Neuronal stem cell (in vitro differentiated cells): ENCODE measurements around the gene FADS3. TPM values are rescaled to one million over a fixed set of nuclear protein-coding genes. Genes with fewer than 3 reads are reported as not detected.

Experiments
- DNase-seq: peaks from one replicate; pipeline ENCODE4 v3.0.0-alpha.2; 2013; ENCODE audit warnings: low spot score
- H2AFZ ChIP-seq: one replicate; pipeline ENCODE4 v1.6.1; 2013; ENCODE audit warnings: mild to moderate bottlenecking, low read length, inconsistent platforms
- H2AK5ac ChIP-seq: 2 replicates; pipeline ENCODE4 v1.6.1; 2013; ENCODE audit warnings: low read depth, mild to moderate bottlenecking, inconsistent platforms, low read length, moderate library complexity, mixed read lengths
- H2BK120ac ChIP-seq: 2 replicates; pipeline ENCODE4 v1.6.1; 2013; ENCODE audit warnings: low read depth, mild to moderate bottlenecking, inconsistent platforms, low read length, moderate library complexity, mixed read lengths
- H2BK12ac ChIP-seq: one replicate; pipeline ENCODE4 v1.6.1; 2013; ENCODE audit warnings: low read length, inconsistent platforms
- H2BK15ac ChIP-seq: 2 replicates; pipeline ENCODE4 v1.6.1; 2013; ENCODE audit warnings: mild to moderate bottlenecking, low read length, inconsistent platforms, mixed read lengths
- H2BK5ac ChIP-seq: one replicate; pipeline ENCODE4 v1.6.1; 2013; ENCODE audit warnings: inconsistent platforms, mild to moderate bottlenecking, low read length, moderate library complexity
- H3K14ac ChIP-seq: one replicate; pipeline ENCODE4 v1.6.1; 2013; ENCODE audit warnings: low read length, inconsistent platforms
- H3K18ac ChIP-seq: 2 replicates; pipeline ENCODE4 v1.6.1; 2013; ENCODE audit warnings: low read length, inconsistent platforms
- H3K23ac ChIP-seq: 2 replicates; pipeline ENCODE4 v1.6.1; 2013; ENCODE audit warnings: low read depth, mild to moderate bottlenecking, mixed read lengths, low read length, inconsistent platforms; ENCODE audit not compliant: poor library complexity
- H3K27ac ChIP-seq: replicated peaks from 3 replicates; pipeline ENCODE4 v1.5.1; 2013; ENCODE audit warnings: low read length, inconsistent platforms
- H3K27me3 ChIP-seq, 3 experiments: 2 replicates each; pipeline ENCODE4 v1.6.1; 2013; ENCODE audit warnings: low read length in 3 of 3, mild to moderate bottlenecking in 2 of 3, inconsistent platforms in 1 of 3, low read depth in 1 of 3, mixed read lengths in 1 of 3, moderate library complexity in 1 of 3; ENCODE audit not compliant: control insufficient read depth in 3 of 3, insufficient read depth in 3 of 3
- H3K36me3 ChIP-seq, 2 donors: replicated peaks in 1 of 2; 2 replicates each; pipeline ENCODE4 v1.6.1; 2013; ENCODE audit warnings: low read length in 2 of 2; ENCODE audit not compliant: control insufficient read depth in 2 of 2, insufficient read depth in 2 of 2
- H3K4ac ChIP-seq: 2 replicates; pipeline ENCODE4 v1.6.1; 2013; ENCODE audit warnings: inconsistent platforms, mild to moderate bottlenecking, low read length, moderate library complexity
- H3K4me1 ChIP-seq, 2 donors: 1 replicate in 1 of 2; 2 replicates in 1 of 2; pipeline ENCODE4 v1.6.1; 2013; ENCODE audit warnings: low read length in 2 of 2, low read depth in 1 of 2; ENCODE audit not compliant: control insufficient read depth in 2 of 2, insufficient read depth in 1 of 2
- H3K4me2 ChIP-seq: one replicate; pipeline ENCODE4 v1.6.1; 2013; ENCODE audit warnings: mild to moderate bottlenecking, low read length, inconsistent platforms; ENCODE audit not compliant: insufficient read depth, poor library complexity, severe bottlenecking
- H3K4me3 ChIP-seq, 2 donors: 2 replicates each; pipeline ENCODE4 v1.5.1; 2013; ENCODE audit warnings: low read length in 2 of 2, mild to moderate bottlenecking in 2 of 2, inconsistent platforms in 1 of 2, moderate library complexity in 1 of 2
- H3K79me1 ChIP-seq: one replicate; pipeline ENCODE4 v1.6.1; 2013; ENCODE audit warnings: low read depth, mild to moderate bottlenecking, inconsistent platforms, low read length, moderate library complexity
- H3K9ac ChIP-seq: one replicate; pipeline ENCODE4 v1.6.1; 2013; ENCODE audit warnings: mild to moderate bottlenecking, low read depth, low read length, inconsistent platforms; ENCODE audit not compliant: poor library complexity
- H3K9me3 ChIP-seq, 2 donors: replicated peaks in 1 of 2; 2 replicates each; pipeline versions ENCODE3 to v1.6.1; 2013; ENCODE audit warnings: low read length in 2 of 2, mild to moderate bottlenecking in 2 of 2, inconsistent platforms in 1 of 2, low read depth in 1 of 2, mixed read lengths in 1 of 2, moderate library complexity in 1 of 2; ENCODE audit not compliant: control insufficient read depth in 2 of 2, insufficient read depth in 1 of 2
- H4K8ac ChIP-seq: one replicate; pipeline ENCODE4 v1.6.1; 2013; ENCODE audit warnings: low read depth, mild to moderate bottlenecking, inconsistent platforms, low read length, moderate library complexity
- H4K91ac ChIP-seq: one replicate; pipeline ENCODE4 v1.6.1; 2013; ENCODE audit warnings: low read length, low read depth, mild to moderate bottlenecking, inconsistent platforms; ENCODE audit not compliant: poor library complexity
- WGBS, 2 donors: extraction: QIAGEN DNeasy Blood & Tissue Kit; methylation state at CpG; one replicate each; pipeline ENCODE4 v1.1.7; 2013; ENCODE audit warnings: missing lambda C conversion rate in 2 of 2, mixed read lengths in 1 of 2; ENCODE audit not compliant: insufficient read length in 2 of 2, insufficient replicate concordance in 1 of 2; ENCODE audit errors: extremely low coverage in 2 of 2; 5-methylcytosine and 5-hydroxymethylcytosine counted together
- polyA plus RNA-seq, 2 experiments: library from polyadenylated mRNA; stranded (reverse); fragments of 200-250 nt; gene quantifications; one replicate each; pipeline ENCODE4 v1.2.3, GENCODE V29; 2013

Gene FADS3, protein sequence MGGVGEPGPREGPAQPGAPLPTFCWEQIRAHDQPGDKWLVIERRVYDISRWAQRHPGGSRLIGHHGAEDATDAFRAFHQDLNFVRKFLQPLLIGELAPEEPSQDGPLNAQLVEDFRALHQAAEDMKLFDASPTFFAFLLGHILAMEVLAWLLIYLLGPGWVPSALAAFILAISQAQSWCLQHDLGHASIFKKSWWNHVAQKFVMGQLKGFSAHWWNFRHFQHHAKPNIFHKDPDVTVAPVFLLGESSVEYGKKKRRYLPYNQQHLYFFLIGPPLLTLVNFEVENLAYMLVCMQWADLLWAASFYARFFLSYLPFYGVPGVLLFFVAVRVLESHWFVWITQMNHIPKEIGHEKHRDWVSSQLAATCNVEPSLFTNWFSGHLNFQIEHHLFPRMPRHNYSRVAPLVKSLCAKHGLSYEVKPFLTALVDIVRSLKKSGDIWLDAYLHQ
- 25.1 TPM for polyA plus RNA-seq (2013, experiment 1 of 2)
- 25.6 TPM for polyA plus RNA-seq (2013, experiment 2 of 2)

DNA sequence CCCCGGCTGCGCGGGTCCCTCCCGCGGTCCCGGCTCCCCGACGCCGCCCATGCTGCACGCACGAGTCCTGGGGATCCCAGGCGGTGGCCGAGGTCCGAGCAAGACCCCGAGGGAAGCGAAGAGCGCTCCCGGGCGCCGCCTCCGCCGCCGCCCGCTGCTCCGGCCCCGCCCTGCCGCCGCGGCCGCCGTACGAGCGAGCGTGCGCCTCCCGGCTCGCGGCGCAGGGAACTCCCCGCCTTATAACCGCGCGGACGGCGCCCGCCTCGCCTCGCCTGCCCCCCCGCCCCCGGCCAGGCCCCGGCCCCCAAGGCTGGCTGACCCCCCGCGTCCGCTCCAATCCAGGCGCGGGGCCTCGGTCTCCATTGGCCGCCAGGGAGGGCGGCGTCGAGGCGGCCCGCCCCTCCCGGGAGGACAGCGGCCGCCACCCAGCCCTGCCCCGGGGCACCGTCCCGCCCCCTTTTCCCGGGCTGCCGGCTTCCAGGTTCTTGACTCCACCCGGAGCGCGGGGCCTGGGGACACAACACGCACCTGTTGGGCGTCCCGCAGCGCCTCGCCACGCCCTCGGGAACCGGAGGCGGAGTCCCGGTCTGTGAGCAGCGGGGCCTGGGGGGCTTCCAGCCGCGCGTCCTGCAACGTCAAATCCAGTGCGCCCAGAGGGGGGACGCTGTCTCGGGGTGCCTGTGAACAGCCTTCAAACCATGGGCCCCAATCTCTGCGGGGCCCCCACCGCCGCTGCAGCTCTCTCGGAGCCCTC lies at the start of gene FADS3:
TSS of gene FADS3 (minus strand) at position 215 of the 754 bp plus-strand sequence. CDS start at position 51, 164 bp downstream.
- Histone ChIP-seq H3K36me3 (no peaks in the 10 kb centered on the region), H3K18ac (peak within 1 kb of the TSS; percentile 95), H3K27me3 (peaks cover 0 to 19% (median 0%) of the 10 kb centered on the region in 3 experiments), H3K9me3 (peaks cover 2 to 7% of the 10 kb centered on the region in 2 donors), H2BK120ac (peak within 1 kb of the TSS; percentile 89), H3K4ac (no peak within 1 kb of the TSS), H3K9ac (peak within 1 kb of the TSS; percentile 91), H3K4me3 (peak within 1 kb of the TSS; percentile 56 to 91), H2AK5ac (peak within 1 kb of the TSS; percentile 86), H2BK15ac (peak within 1 kb of the TSS; percentile 57), H4K91ac (no peak within 1 kb of the TSS), H3K23ac (peak within 1 kb of the TSS; percentile 96), H3K79me1 (no peaks in the 10 kb centered on the region), H2BK5ac (peak within 1 kb of the TSS; percentile 46), H2BK12ac (peak within 1 kb of the TSS; percentile 30), H3K4me1 (peaks cover 10% of the 10 kb centered on the region in 2 donors), H3K4me2 (peak within 1 kb of the TSS; percentile 94), H3K27ac (peak within 1 kb of the TSS; percentile 30), H2AFZ (peak within 1 kb of the TSS; percentile 98), H4K8ac (peak within 1 kb of the TSS; percentile 52), H3K14ac (peak within 1 kb of the TSS; percentile 77)
- DNase-seq = peak; percentile 83
- WGBS, 2 donors = no CpG with 5 or more reads among the region's 96 CpGs

DNA sequence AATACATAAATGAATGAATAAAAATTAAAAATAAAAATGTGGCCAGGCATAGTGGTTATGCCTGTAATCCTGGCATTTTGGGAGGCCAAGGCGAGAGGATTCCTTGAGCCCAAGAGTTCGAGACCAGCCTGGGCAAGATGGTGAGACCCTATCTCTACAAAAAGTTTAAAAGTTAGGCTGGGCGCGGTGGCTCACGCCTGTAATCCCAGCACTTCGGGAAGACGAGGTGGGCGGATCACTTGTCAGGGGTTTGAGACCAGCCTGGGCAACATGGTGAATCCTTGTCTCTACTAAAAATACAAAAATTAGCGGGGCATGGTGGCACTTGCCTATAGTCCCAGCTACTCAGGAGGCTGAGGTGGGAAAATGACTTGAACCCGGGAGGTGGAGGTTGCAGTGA lies 49.1 kb upstream of the FADS3 start:
- DNase-seq = no peak
- H3K9ac ChIP-seq = no peak overlapping the region
- no peak overlapping the region for H3K4me3 ChIP-seq
- H3K4me2 ChIP-seq = no peak overlapping the region
- no peak overlapping the region for H3K27ac ChIP-seq
- H4K8ac ChIP-seq = no peak overlapping the region
- H4K91ac ChIP-seq = no peak overlapping the region
- H3K4me1 ChIP-seq = no peaks in the 10 kb centered on the region
- no peak overlapping the region for H2AK5ac ChIP-seq
- H3K14ac ChIP-seq = no peak overlapping the region
- H3K36me3 ChIP-seq = no peaks in the 10 kb centered on the region
- H2BK15ac ChIP-seq = no peak overlapping the region
- no CpG with 5 or more reads among the region's 10 CpGs for WGBS, 2 donors
- H3K9me3 ChIP-seq = peaks cover 5 to 8% of the 10 kb centered on the region in 2 donors
- no peak overlapping the region for H2BK12ac ChIP-seq
- H3K79me1 ChIP-seq = no peaks in the 10 kb centered on the region
- peaks cover 0 to 19% (median 0%) of the 10 kb centered on the region in 3 experiments for H3K27me3 ChIP-seq
- no peak overlapping the region for H3K18ac ChIP-seq
- no peak overlapping the region for H2BK5ac ChIP-seq
- H3K23ac ChIP-seq = no peak overlapping the region
- H2AFZ ChIP-seq = no peak overlapping the region
- H2BK120ac ChIP-seq = no peak overlapping the region
- no peak overlapping the region for H3K4ac ChIP-seq

DNA sequence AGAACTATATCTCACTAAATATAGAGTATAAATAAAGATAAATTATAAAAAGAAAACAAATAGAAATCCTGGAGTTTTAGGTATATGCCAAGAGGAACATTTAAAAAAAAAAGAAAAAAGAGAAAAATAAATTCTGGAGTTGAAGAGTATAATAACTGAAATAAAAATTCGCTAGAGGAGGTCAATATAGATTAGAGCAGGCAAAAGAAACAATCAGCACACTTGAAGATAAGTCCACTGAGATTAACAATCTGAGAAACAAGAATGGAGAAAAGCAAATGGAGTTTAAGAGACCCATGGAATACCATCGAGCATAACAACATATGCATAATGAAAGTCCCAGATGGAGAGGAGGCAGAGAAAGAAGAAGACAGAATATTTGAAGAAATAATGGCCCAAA lies 44.5 kb upstream of the FADS3 start:
- H3K4me1 ChIP-seq = no peaks in the 10 kb centered on the region
- no peaks in the 10 kb centered on the region for H3K79me1 ChIP-seq
- H2BK120ac ChIP-seq = no peak overlapping the region
- no peak overlapping the region for H4K91ac ChIP-seq
- WGBS, 2 donors = no CpG with 5 or more reads among the region's 2 CpGs
- no peak overlapping the region for H2BK5ac ChIP-seq
- H4K8ac ChIP-seq = no peak overlapping the region
- H3K4me3 ChIP-seq = no peak overlapping the region
- no peaks in the 10 kb centered on the region for H3K27me3 ChIP-seq
- peaks cover 5 to 8% of the 10 kb centered on the region in 2 donors for H3K9me3 ChIP-seq
- H3K14ac ChIP-seq = no peak overlapping the region
- no peak overlapping the region for H3K18ac ChIP-seq
- no peak overlapping the region for H2AFZ ChIP-seq
- H3K4me2 ChIP-seq = no peak overlapping the region
- no peak overlapping the region for H3K4ac ChIP-seq
- no peak for DNase-seq
- H2BK15ac ChIP-seq = no peak overlapping the region
- no peak overlapping the region for H2BK12ac ChIP-seq
- no peak overlapping the region for H3K27ac ChIP-seq
- no peaks in the 10 kb centered on the region for H3K36me3 ChIP-seq
- H3K23ac ChIP-seq = no peak overlapping the region
- no peak overlapping the region for H3K9ac ChIP-seq
- H2AK5ac ChIP-seq = no peak overlapping the region

DNA sequence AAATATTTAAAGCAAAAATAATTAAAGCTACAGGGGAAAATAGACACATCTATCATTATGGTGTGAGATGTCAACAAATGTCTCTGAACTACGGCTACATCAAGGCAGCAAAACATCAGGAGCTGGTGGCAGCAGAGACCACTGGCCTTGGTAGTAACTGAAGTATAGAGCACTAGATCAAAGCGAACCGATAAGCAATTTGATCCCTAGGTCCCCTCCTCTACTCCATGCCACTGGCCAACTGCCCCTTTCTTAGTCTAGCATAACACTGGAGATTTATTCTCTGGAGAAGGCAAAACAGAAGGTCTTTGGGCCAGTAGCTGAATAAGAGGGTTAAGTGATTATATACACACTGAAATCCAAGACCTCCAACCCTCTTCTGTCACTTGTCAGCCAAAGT lies 39.6 kb upstream of the FADS3 start:
- Histone ChIP-seq H3K14ac (no peak overlapping the region), H2AK5ac (no peak overlapping the region), H3K9me3 (peaks cover 0 to under 1% of the 10 kb centered on the region in 2 donors), H3K79me1 (no peaks in the 10 kb centered on the region), H4K91ac (no peak overlapping the region), H3K4me1 (no peaks in the 10 kb centered on the region), H2BK15ac (no peak overlapping the region), H3K4ac (no peak overlapping the region), H2BK12ac (no peak overlapping the region), H3K18ac (no peak overlapping the region), H2BK5ac (no peak overlapping the region), H3K23ac (no peak overlapping the region), H3K9ac (no peak overlapping the region), H4K8ac (no peak overlapping the region), H3K4me3 (no peak overlapping the region), H2BK120ac (no peak overlapping the region), H2AFZ (no peak overlapping the region), H3K4me2 (no peak overlapping the region), H3K27me3 (peaks cover 0 to 8% (median 0%) of the 10 kb centered on the region in 3 experiments), H3K36me3 (no peaks in the 10 kb centered on the region), H3K27ac (no peak overlapping the region)
- no CpG with 5 or more reads among the region's 3 CpGs for WGBS, 2 donors
- no peak for DNase-seq
